CD4-positive, alpha-beta T cell treated with Interleukin-4 for 4 hours (primary cell): ENCODE data around the gene SLC25A10.

Experiments
- DNase-seq: peaks from one replicate; pipeline ENCODE4 v3.0.0-alpha.2; 2020

Gene SLC25A10

GRCh38 chr17:81706757-81707624 is 5.1 kb upstream of the SLC25A10 start:
- DNase-seq: no peak

GRCh38 chr17:81707725-81708646 is 4.1 kb upstream of the SLC25A10 start:
- DNase-seq: no peak

GRCh38 chr17:81708739-81709185 is 3.3 kb upstream of the SLC25A10 start:
- no peak for DNase-seq

GRCh38 chr17:81710514-81711308 is 1.4 kb upstream of the SLC25A10 start:
- DNase-seq: no peak

- DNase-seq: no peak
These were observed 452 bp downstream of the SLC25A10 start for GRCh38 chr17:81712468-81713003.

- DNase-seq: no peak
These were observed 996 bp downstream of the SLC25A10 start for GRCh38 chr17:81713004-81713555.

- DNase-seq: no peak
These were observed 1.7 kb downstream of the SLC25A10 start for GRCh38 chr17:81713556-81714411.

GRCh38 chr17:81714412-81715106 is 2.5 kb downstream of the SLC25A10 start:
- no peak for DNase-seq

- DNase-seq: no peak
These were observed 3.2 kb downstream of the SLC25A10 start for GRCh38 chr17:81715107-81715871.

- DNase-seq: no peak
These were observed 4.0 kb downstream of the SLC25A10 start for GRCh38 chr17:81715872-81716673.

- DNase-seq: no peak
These were observed 4.6 kb downstream of the SLC25A10 start for GRCh38 chr17:81716674-81716996.

GRCh38 chr17:81717049-81717765 is 5.1 kb downstream of the SLC25A10 start:
- DNase-seq: no peak

GRCh38 chr17:81717766-81718089 is 5.6 kb downstream of the SLC25A10 start:
- no peak for DNase-seq

- no peak for DNase-seq
These were observed 7.6 kb downstream of the SLC25A10 start for GRCh38 chr17:81719410-81720266.

GRCh38 chr17:81720267-81721071 is 8.4 kb downstream of the SLC25A10 start:
- no peak for DNase-seq
